Stimulated activated CD4-positive, alpha-beta T cell treated with anti-CD3 and anti-CD28 coated beads, Interleukin-12 subunit alpha, Interleukin-12 subunit beta, amount 100 ng/mL, for 24 hours (primary cell): ENCODE results near the gene LRRC3B.

Source experiments
- DNase-seq, 2 experiments: peaks; one replicate each; pipeline ENCODE4 v3.0.0-alpha.2; 2020; ENCODE audit warnings: low read depth in 2 of 2

Gene LRRC3B

GRCh38 chr3:26630669-26631389 lies 8.3 kb downstream of the LRRC3B start:
- DNase-seq: no peak

GRCh38 chr3:26631390-26631738 lies 8.8 kb downstream of the LRRC3B start:
- DNase-seq: no peak

- DNase-seq: no peak
Observed at GRCh38 chr3:26634601-26635000, 12.0 kb downstream of the LRRC3B start.

- no peak for DNase-seq
Observed at GRCh38 chr3:26636096-26636727, 13.6 kb downstream of the LRRC3B start.

GRCh38 chr3:26637698-26638097 lies 15.1 kb downstream of the LRRC3B start:
- DNase-seq: no peak

- DNase-seq: no peak
Observed at GRCh38 chr3:26638113-26638512, 15.5 kb downstream of the LRRC3B start.

- no peak for DNase-seq
Observed at GRCh38 chr3:26639339-26639738, 16.8 kb downstream of the LRRC3B start.

GRCh38 chr3:26647078-26647477 lies 24.5 kb downstream of the LRRC3B start:
- no peak for DNase-seq

GRCh38 chr3:26648461-26648860 lies 25.9 kb downstream of the LRRC3B start:
- DNase-seq: no peak

GRCh38 chr3:26652164-26652563 lies 29.6 kb downstream of the LRRC3B start:
- no peak for DNase-seq

GRCh38 chr3:26653811-26654425 lies 31.3 kb downstream of the LRRC3B start:
- no peak for DNase-seq

- no peak for DNase-seq
Observed at GRCh38 chr3:26655231-26655630, 32.7 kb downstream of the LRRC3B start.

GRCh38 chr3:26657348-26657976 lies 34.9 kb downstream of the LRRC3B start:
- no peak for DNase-seq

- DNase-seq: no peak
Observed at GRCh38 chr3:26668171-26668570, 45.6 kb downstream of the LRRC3B start.

- DNase-seq: no peak
Observed at GRCh38 chr3:26668696-26669095, 46.1 kb downstream of the LRRC3B start.

GRCh38 chr3:26675336-26675735 lies 52.8 kb downstream of the LRRC3B start:
- DNase-seq: no peak

GRCh38 chr3:26681632-26682031 lies 59.1 kb downstream of the LRRC3B start:
- no peak for DNase-seq

- DNase-seq: no peak
Observed at GRCh38 chr3:26682406-26682805, 59.8 kb downstream of the LRRC3B start.

GRCh38 chr3:26683902-26684301 lies 61.3 kb downstream of the LRRC3B start:
- no peak for DNase-seq

GRCh38 chr3:26687466-26687865 lies 64.9 kb downstream of the LRRC3B start:
- no peak for DNase-seq

- no peak for DNase-seq
Observed at GRCh38 chr3:26699553-26699952, 77.0 kb downstream of the LRRC3B start.

- no peak for DNase-seq
Observed at GRCh38 chr3:26703519-26703918, 80.9 kb downstream of the LRRC3B start.

- no peak for DNase-seq
Observed at GRCh38 chr3:26704736-26705135, 82.2 kb downstream of the LRRC3B start.
